Tibial artery (tissue), 4 donors: ENCODE data around the gene ZNF407.

Experiments used
- DNase-seq, 2 donors: peaks; one replicate each; pipeline ENCODE4 v3.0.0-alpha.2; 2019
- H3K27ac ChIP-seq, 2 donors: fragments of 200-600 bp; sonication (generic) in 1 of 2; 1 replicate in 1 of 2; 2 replicates in 1 of 2; pipeline ENCODE4 v1.5.1; 2018 to 2019; ENCODE audit warnings: mild to moderate bottlenecking in 1 of 2
- H3K27me3 ChIP-seq, 2 donors: fragments of 200-600 bp; sonication (generic) in 1 of 2; one replicate each; pipeline versions ENCODE4 v1.5.1 to v1.6.0; 2016 to 2019
- H3K36me3 ChIP-seq, 3 donors: fragments of 200-600 bp; sonication (generic) in 2 of 3; one replicate each; pipeline ENCODE4 v1.5.1; 2016 to 2019; ENCODE audit warnings: mild to moderate bottlenecking in 2 of 3
- H3K4me1 ChIP-seq, 4 donors: fragments of 200-600 bp; sonication (generic) in 2 of 4; 1 replicate in 3 of 4; 2 replicates in 1 of 4; pipeline ENCODE4 v1.5.1; 2016 to 2019
- H3K4me3 ChIP-seq, 2 donors: fragments of 200-600 bp; sonication (generic) in 1 of 2; 1 replicate in 1 of 2; 2 replicates in 1 of 2; pipeline ENCODE4 v1.5.1; 2018 to 2019; ENCODE audit warnings: mild to moderate bottlenecking in 2 of 2
- H3K9me3 ChIP-seq, 3 donors: fragments of 200-600 bp; sonication (generic) in 1 of 3; one replicate each; pipeline ENCODE4 v1.5.1; 2016 to 2019
- CTCF ChIP-seq, 2 experiments: fragments of 200-600 bp in 1 of 2; fragments of 450-650 bp in 1 of 2; IDR thresholded peaks; one replicate each; pipeline ENCODE4 v1.5.1; 2017 to 2019; ENCODE audit warnings: antibody characterized with exemption in 2 of 2, mild to moderate bottlenecking in 1 of 2, moderate library complexity in 1 of 2
- intact Hi-C: fragments of 100-400 bp; cut with DNase I; formaldehyde crosslinking; loops from one replicate; pipeline ENCODE4 v1.15.0; 2023; ENCODE audit warnings: low total_unique reads

The ZNF407 gene

GRCh38 chr18:74980669-74981068, 383.0 kb downstream of the ZNF407 start:
- DNase-seq, result no peak
- no peak for TF ChIP-seq CTCF (IDR thresholded peaks at IDR 0.05)
- no peaks in the 10 kb centered on the region for H3K9me3 ChIP-seq
- H3K4me3 ChIP-seq, result no peak overlapping the region
- no peaks in the 10 kb centered on the region for H3K4me1 ChIP-seq
- H3K27me3 ChIP-seq, result no peaks in the 10 kb centered on the region
- intact Hi-C loops, result no loop called here
- H3K36me3 ChIP-seq, result peaks cover 0 to 5% (median 0%) of the 10 kb centered on the region in 3 donors
- H3K27ac ChIP-seq, result no peak overlapping the region

- Histone ChIP-seq H3K27ac (no peak overlapping the region), H3K9me3 (no peaks in the 10 kb centered on the region), H3K36me3 (peaks cover 0 to 5% (median 0%) of the 10 kb centered on the region in 3 donors), H3K4me3 (no peak overlapping the region), H3K27me3 (no peaks in the 10 kb centered on the region), H3K4me1 (no peaks in the 10 kb centered on the region)
- intact Hi-C loops, result no loop called here
- DNase-seq, result no peak
- no peak for TF ChIP-seq CTCF (IDR thresholded peaks at IDR 0.05)
Measured at GRCh38 chr18:74981476-74981875, 383.8 kb downstream of the ZNF407 start.

GRCh38 chr18:74982946-74983635, 385.4 kb downstream of the ZNF407 start:
- DNase-seq, result no peak
- H3K27me3 ChIP-seq, result no peaks in the 10 kb centered on the region
- no peaks in the 10 kb centered on the region for H3K9me3 ChIP-seq
- no peak for TF ChIP-seq CTCF (IDR thresholded peaks at IDR 0.05)
- H3K36me3 ChIP-seq, result no peaks in the 10 kb centered on the region
- intact Hi-C loops, result no loop called here
- no peak overlapping the region for H3K27ac ChIP-seq
- H3K4me1 ChIP-seq, result no peaks in the 10 kb centered on the region
- H3K4me3 ChIP-seq, result no peak overlapping the region

GRCh38 chr18:74989134-74989533, 391.5 kb downstream of the ZNF407 start:
- Histone ChIP-seq H3K27ac (no peak overlapping the region), H3K4me1 (no peaks in the 10 kb centered on the region), H3K4me3 (no peak overlapping the region), H3K27me3 (no peaks in the 10 kb centered on the region), H3K36me3 (no peaks in the 10 kb centered on the region), H3K9me3 (no peaks in the 10 kb centered on the region)
- TF ChIP-seq CTCF (IDR thresholded peaks at IDR 0.05), result no peak
- DNase-seq, result no peak
- intact Hi-C loops, result no loop called here

GRCh38 chr18:74990563-74991081, 393.0 kb downstream of the ZNF407 start:
- no peak overlapping the region for H3K4me3 ChIP-seq
- DNase-seq, result no peak
- H3K9me3 ChIP-seq, result no peaks in the 10 kb centered on the region
- intact Hi-C loops, result no loop called here
- H3K4me1 ChIP-seq, result no peaks in the 10 kb centered on the region
- H3K27ac ChIP-seq, result no peak overlapping the region
- no peaks in the 10 kb centered on the region for H3K27me3 ChIP-seq
- no peak for TF ChIP-seq CTCF (IDR thresholded peaks at IDR 0.05)
- H3K36me3 ChIP-seq, result no peaks in the 10 kb centered on the region
